MM.1S (cell line): ENCODE measurements around the gene APCDD1L.

Experiments
- DNase-seq: peaks from one replicate; pipeline ENCODE4 v3.0.0-alpha.2; 2015
- H2AFZ ChIP-seq: fragments of 300-600 bp; sonication (generic); 2 replicates; pipeline ENCODE4 v1.6.0; 2016; ENCODE audit warnings: antibody characterized with exemption, low read length
- H3F3A ChIP-seq: fragments of 300-600 bp; sonication (generic); 2 replicates; pipeline ENCODE4 v1.6.1; 2016; ENCODE audit warnings: mild to moderate bottlenecking, antibody characterized with exemption, low read length, moderate library complexity, mixed read lengths; ENCODE audit not compliant: insufficient read depth
- H3K27ac ChIP-seq: fragments of 300-600 bp; sonication (generic); 2 replicates; pipeline ENCODE4 v1.5.1; 2016; ENCODE audit warnings: mild to moderate bottlenecking, low read length
- H3K27me3 ChIP-seq: fragments of 300-600 bp; sonication (generic); replicated peaks from 2 replicates; pipeline ENCODE4 v1.6.0; 2016; ENCODE audit warnings: low read length; ENCODE audit not compliant: insufficient read depth
- H3K36me3 ChIP-seq: fragments of 300-600 bp; sonication (generic); replicated peaks from 2 replicates; pipeline ENCODE4 v1.6.1; 2016; ENCODE audit warnings: mild to moderate bottlenecking, low read length, mixed read lengths; ENCODE audit not compliant: insufficient read depth
- H3K4me1 ChIP-seq: fragments of 300-600 bp; sonication (generic); 2 replicates; pipeline ENCODE4 v1.6.1; 2016; ENCODE audit warnings: low read length, mixed read lengths
- H3K4me2 ChIP-seq: fragments of 300-600 bp; sonication (generic); 2 replicates; pipeline ENCODE4 v1.6.0; 2016; ENCODE audit warnings: low read depth, low read length
- H3K4me3 ChIP-seq: fragments of 300-600 bp; sonication (generic); 2 replicates; pipeline ENCODE4 v1.5.1; 2016; ENCODE audit warnings: low read length, mixed read lengths
- H3K79me2 ChIP-seq: fragments of 300-600 bp; sonication (generic); 2 replicates; pipeline ENCODE4 v1.6.1; 2016; ENCODE audit warnings: mixed run types, low read length, mixed read lengths
- H3K9ac ChIP-seq: fragments of 300-600 bp; sonication (generic); 2 replicates; pipeline ENCODE4 v1.6.1; 2016; ENCODE audit warnings: low read length, mixed read lengths
- H3K9me2 ChIP-seq: fragments of 300-600 bp; sonication (generic); replicated peaks from 2 replicates; pipeline ENCODE4 v1.6.1; 2016; ENCODE audit warnings: mild to moderate bottlenecking, low read length, mixed read lengths; ENCODE audit not compliant: insufficient read depth
- H3K9me3 ChIP-seq: fragments of 300-600 bp; sonication (generic); replicated peaks from 2 replicates; pipeline ENCODE4 v1.6.1; 2016; ENCODE audit warnings: mild to moderate bottlenecking, low read length, mixed read lengths; ENCODE audit not compliant: insufficient read depth
- H4K20me1 ChIP-seq: fragments of 300-600 bp; sonication (generic); 2 replicates; pipeline ENCODE4 v1.6.1; 2016; ENCODE audit warnings: mild to moderate bottlenecking, low read length, moderate library complexity, mixed read lengths; ENCODE audit not compliant: insufficient read depth
- EZH2 ChIP-seq: fragments of 300-600 bp; sonication (generic); optimal IDR thresholded peaks from 2 replicates; pipeline ENCODE3; 2017; ENCODE audit warnings: low read depth, mild to moderate bottlenecking, antibody characterized with exemption, low read length, mixed read lengths
- EZH2phosphoT487 ChIP-seq: fragments of 300-600 bp; sonication (generic); IDR thresholded peaks from 2 replicates; pipeline ENCODE4 v1.6.1; 2018; ENCODE audit warnings: antibody characterized with exemption, low read length
- TF ChIP-seq, protein P1 (sequence below): fragments of 300-600 bp; sonication (generic); IDR thresholded peaks from 2 replicates; pipeline ENCODE4 v1.5.1; 2016; ENCODE audit warnings: antibody characterized with exemption, low read length, mixed read lengths

Gene APCDD1L

DNA sequence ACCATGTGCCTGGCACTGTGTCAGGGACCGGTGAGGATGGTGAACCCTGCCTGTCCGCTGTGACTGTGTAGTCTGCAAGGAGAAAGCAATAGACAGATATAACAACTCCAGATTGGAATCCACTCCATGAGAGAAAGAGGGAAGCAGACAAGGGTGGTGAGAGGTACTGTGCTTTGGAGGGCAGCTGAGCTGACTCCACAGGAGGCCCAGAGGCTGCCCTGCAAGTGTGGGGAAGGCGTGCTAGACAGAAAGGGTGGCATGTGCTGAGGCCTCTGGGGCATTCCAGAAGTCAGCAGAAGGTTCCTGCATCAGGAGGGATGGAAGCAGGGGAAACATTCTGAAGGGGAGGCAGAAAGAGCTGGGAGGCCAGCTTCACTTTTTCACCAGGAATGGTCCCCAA is 39.3 kb upstream of the APCDD1L start:
- no peak overlapping the region for H3K9ac ChIP-seq
- DNase-seq: no peak
- H3K27me3 ChIP-seq: peaks cover 95% of the 10 kb centered on the region
- no peaks in the 10 kb centered on the region for H3K4me1 ChIP-seq
- H3K4me2 ChIP-seq: no peak overlapping the region
- no peak overlapping the region for H3K27ac ChIP-seq
- no peaks in the 10 kb centered on the region for H3K36me3 ChIP-seq
- H3K9me2 ChIP-seq: no peaks in the 10 kb centered on the region
- H2AFZ ChIP-seq: no peak overlapping the region
- TF ChIP-seq EZH2: no peak
- TF ChIP-seq, protein P1, sequence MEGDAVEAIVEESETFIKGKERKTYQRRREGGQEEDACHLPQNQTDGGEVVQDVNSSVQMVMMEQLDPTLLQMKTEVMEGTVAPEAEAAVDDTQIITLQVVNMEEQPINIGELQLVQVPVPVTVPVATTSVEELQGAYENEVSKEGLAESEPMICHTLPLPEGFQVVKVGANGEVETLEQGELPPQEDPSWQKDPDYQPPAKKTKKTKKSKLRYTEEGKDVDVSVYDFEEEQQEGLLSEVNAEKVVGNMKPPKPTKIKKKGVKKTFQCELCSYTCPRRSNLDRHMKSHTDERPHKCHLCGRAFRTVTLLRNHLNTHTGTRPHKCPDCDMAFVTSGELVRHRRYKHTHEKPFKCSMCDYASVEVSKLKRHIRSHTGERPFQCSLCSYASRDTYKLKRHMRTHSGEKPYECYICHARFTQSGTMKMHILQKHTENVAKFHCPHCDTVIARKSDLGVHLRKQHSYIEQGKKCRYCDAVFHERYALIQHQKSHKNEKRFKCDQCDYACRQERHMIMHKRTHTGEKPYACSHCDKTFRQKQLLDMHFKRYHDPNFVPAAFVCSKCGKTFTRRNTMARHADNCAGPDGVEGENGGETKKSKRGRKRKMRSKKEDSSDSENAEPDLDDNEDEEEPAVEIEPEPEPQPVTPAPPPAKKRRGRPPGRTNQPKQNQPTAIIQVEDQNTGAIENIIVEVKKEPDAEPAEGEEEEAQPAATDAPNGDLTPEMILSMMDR: no peak
- TF ChIP-seq EZH2phosphoT487: no peak
- no peaks in the 10 kb centered on the region for H3K79me2 ChIP-seq
- H3K9me3 ChIP-seq: no peaks in the 10 kb centered on the region
- H3F3A ChIP-seq: no peaks in the 10 kb centered on the region
- H3K4me3 ChIP-seq: no peak overlapping the region
- H4K20me1 ChIP-seq: no peaks in the 10 kb centered on the region

DNA sequence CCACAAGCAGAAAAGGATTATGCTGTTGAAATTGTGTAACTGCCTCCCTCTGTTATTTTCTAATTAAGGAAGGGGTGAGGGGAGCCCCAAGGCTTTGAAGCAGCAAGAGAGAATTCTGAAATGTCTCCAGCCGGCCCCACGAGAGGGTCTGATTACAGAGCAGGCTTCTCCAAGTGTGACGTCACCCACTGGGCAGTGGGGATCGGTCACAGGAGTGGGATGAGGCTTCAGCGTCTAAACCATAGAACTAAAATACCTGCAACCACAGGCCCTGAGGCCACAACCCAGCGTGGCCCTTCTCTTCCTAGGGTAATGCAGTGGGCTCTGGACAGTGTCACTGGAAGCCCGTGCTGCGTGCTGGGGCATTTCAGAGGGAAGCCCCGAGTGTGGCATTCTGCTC is 38.6 kb upstream of the APCDD1L start:
- Histone ChIP-seq H3K4me1 (no peaks in the 10 kb centered on the region), H3K9me2 (no peaks in the 10 kb centered on the region), H3K9me3 (no peaks in the 10 kb centered on the region), H3F3A (no peaks in the 10 kb centered on the region), H2AFZ (no peak overlapping the region), H4K20me1 (no peaks in the 10 kb centered on the region), H3K79me2 (no peaks in the 10 kb centered on the region), H3K36me3 (no peaks in the 10 kb centered on the region), H3K27ac (no peak overlapping the region), H3K4me2 (no peak overlapping the region), H3K9ac (no peak overlapping the region), H3K4me3 (no peak overlapping the region), H3K27me3 (peaks cover 94% of the 10 kb centered on the region)
- DNase-seq: no peak
- TF ChIP-seq, protein P1: no peak
- no peak for TF ChIP-seq EZH2phosphoT487
- no peak for TF ChIP-seq EZH2

DNA sequence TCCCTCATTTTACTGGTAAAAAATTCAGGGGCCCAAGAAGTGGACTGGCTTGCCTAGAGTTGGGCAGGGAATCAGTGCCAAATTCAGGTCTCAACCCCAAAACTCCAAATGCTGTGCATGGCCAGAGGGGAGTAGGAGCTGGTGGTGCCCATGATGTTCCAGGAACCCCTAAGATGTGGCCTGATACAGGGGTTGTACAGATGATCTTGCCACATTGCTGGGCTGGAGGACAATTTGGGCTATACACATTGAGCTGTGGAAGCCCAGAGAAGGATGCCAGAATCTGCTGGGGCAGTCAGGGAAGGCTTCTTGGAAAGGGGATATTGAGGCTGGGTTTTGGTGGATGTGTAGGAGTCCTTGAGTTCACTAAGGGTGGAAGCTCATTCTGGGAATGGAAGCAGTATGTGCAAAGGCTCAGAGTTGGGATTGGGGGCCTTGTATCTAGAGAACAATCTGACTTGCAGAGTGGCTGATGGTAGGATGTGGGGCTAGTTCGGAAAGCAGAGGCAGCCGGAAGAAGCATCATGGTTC is 38.0 kb upstream of the APCDD1L start:
- H3F3A ChIP-seq: no peaks in the 10 kb centered on the region
- no peaks in the 10 kb centered on the region for H4K20me1 ChIP-seq
- H3K9me2 ChIP-seq: no peaks in the 10 kb centered on the region
- H3K4me2 ChIP-seq: no peak overlapping the region
- TF ChIP-seq EZH2phosphoT487 (no peak), EZH2 (no peak)
- TF ChIP-seq, protein P1: no peak
- H3K4me1 ChIP-seq: no peaks in the 10 kb centered on the region
- H3K27me3 ChIP-seq: peaks cover 93% of the 10 kb centered on the region
- no peaks in the 10 kb centered on the region for H3K79me2 ChIP-seq
- H3K9me3 ChIP-seq: no peaks in the 10 kb centered on the region
- no peaks in the 10 kb centered on the region for H3K36me3 ChIP-seq
- no peak overlapping the region for H3K27ac ChIP-seq
- H2AFZ ChIP-seq: no peak overlapping the region
- no peak overlapping the region for H3K9ac ChIP-seq
- H3K4me3 ChIP-seq: no peak overlapping the region
- DNase-seq: no peak
